Adrenal gland (tissue), 5 donors: ENCODE data around the gene AMBP.

Experiments used
- POLR2A ChIP-seq, 2 donors: fragments of 450-650 bp; IDR thresholded peaks; one replicate each; pipeline ENCODE4 v1.6.1; 2017; ENCODE audit warnings: antibody characterized with exemption in 2 of 2, mild to moderate bottlenecking in 2 of 2, moderate library complexity in 1 of 2
- TF ChIP-seq, protein P1 (sequence below), 6 experiments: fragments of 450-650 bp in 4 of 6; fragments of 200-600 bp in 2 of 6; sonication (generic) in 1 of 6; IDR thresholded peaks; 1 replicate in 5 of 6; 2 replicates in 1 of 6; pipeline versions ENCODE4 v1.5.1 to v1.8.0; 2016 to 2021; ENCODE audit warnings: antibody characterized with exemption in 6 of 6, mild to moderate bottlenecking in 2 of 6, moderate library complexity in 1 of 6
- donor health status: DM: no; HTN: no; CAD: no.

DNA sequence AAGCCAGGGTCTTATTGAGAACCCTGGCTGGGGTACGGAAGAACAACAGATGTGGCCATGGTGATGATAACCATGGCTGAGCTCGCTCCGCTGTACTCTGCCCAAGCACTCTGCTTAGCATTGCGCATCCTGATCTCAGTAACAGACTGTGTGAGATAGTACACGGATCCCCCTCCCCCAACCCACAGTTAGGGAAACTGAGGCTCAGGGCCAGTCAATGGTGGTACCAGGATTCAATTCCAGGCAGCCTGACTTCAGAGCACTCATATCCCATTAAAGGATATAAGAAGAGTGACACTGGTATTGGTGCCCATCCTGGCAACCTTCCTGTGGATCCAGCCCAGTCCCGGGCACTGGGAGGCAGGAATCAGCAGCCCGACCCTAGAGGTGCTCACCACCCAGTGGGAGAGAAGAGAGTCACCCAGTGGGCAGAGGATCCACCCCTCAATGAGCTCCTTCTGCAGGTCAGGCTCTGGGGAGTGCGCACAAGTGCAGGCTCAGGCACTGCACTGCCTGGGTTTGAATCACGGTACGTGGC is 47.4 kb upstream of the AMBP start:
- TF ChIP-seq, protein P1, sequence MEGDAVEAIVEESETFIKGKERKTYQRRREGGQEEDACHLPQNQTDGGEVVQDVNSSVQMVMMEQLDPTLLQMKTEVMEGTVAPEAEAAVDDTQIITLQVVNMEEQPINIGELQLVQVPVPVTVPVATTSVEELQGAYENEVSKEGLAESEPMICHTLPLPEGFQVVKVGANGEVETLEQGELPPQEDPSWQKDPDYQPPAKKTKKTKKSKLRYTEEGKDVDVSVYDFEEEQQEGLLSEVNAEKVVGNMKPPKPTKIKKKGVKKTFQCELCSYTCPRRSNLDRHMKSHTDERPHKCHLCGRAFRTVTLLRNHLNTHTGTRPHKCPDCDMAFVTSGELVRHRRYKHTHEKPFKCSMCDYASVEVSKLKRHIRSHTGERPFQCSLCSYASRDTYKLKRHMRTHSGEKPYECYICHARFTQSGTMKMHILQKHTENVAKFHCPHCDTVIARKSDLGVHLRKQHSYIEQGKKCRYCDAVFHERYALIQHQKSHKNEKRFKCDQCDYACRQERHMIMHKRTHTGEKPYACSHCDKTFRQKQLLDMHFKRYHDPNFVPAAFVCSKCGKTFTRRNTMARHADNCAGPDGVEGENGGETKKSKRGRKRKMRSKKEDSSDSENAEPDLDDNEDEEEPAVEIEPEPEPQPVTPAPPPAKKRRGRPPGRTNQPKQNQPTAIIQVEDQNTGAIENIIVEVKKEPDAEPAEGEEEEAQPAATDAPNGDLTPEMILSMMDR (IDR thresholded peaks at IDR 0.05) = no peak
- no peak for TF ChIP-seq POLR2A (IDR thresholded peaks at IDR 0.05)
